GM19397 (cell line): ENCODE measurements around the gene SLC6A6.
"Not testable (repeated sequence)": the region's sequence is repeated elsewhere in the genome, so short reads cannot be mapped to it uniquely, and the experiment has no call there.

Experiments
- ATAC-seq: cut with Tn5 transposase; IDR thresholded peaks from one replicate; pipeline ENCODE4 v1.9.1; 2021; ENCODE audit warnings: mild to moderate bottlenecking, moderate library complexity; ENCODE audit not compliant: unreplicated experiment

Gene SLC6A6

DNA sequence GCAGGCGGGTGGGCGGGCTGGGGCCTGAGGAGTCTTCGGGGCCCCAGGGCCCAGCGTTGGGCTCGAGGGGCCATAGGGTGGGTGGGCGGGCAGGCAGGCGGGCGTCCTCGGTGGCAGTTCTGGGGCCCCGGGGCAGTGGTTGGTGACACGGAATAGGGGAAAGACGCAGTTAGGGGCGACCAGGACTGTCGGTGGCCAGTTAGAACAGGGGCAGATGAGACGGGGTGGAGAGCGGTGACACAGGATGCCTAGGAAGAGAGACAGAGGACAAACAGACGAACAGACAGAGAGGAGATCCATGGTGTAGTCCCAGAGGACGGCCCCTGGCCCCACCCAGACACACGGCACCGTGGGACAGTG lies 101.3 kb downstream of the SLC6A6 start:
- no peak for ATAC-seq

DNA sequence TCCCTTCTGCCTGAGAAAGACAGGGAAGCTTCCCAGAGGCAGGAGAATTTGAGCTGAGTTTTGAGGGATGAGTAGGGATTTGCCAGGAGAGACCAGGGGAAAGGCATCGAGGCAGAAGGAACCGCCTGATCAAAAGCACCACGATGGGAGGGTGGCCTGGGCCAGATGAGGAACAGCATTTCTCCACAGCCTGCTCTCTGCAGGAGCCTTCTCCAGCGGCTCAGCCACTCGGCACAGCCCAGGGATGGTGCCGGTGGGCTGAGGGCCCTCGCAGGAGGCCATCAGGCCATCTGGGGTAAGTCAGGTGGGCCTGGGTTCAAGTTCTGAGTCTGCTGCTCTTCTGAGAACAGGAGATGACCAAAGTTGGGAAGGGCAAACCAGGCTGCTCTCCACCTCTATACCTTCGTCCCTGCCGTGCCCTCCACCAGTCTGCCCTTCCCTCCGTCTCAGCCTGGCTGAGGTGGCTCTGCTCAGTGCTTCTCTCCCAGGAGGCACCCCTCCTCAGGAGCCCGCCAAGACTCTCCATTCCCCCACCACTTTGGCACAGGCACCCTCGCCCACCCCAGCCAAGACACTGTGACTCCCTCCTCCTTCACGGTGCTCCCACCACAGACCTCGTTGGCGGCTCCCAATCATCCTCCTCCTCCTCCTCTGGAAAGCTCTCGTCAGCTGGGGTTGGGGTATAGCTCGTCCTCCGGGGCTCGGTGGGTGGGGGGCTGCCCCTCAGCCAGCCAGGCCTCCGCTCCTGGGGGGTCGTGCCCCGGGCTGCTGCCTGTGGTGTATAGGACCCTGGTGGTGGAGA lies 102.8 kb downstream of the SLC6A6 start:
- ATAC-seq = no peak

- no peak for ATAC-seq
These were observed 103.5 kb downstream of the SLC6A6 start for GRCh38 chr3:14505803-14506500.

DNA sequence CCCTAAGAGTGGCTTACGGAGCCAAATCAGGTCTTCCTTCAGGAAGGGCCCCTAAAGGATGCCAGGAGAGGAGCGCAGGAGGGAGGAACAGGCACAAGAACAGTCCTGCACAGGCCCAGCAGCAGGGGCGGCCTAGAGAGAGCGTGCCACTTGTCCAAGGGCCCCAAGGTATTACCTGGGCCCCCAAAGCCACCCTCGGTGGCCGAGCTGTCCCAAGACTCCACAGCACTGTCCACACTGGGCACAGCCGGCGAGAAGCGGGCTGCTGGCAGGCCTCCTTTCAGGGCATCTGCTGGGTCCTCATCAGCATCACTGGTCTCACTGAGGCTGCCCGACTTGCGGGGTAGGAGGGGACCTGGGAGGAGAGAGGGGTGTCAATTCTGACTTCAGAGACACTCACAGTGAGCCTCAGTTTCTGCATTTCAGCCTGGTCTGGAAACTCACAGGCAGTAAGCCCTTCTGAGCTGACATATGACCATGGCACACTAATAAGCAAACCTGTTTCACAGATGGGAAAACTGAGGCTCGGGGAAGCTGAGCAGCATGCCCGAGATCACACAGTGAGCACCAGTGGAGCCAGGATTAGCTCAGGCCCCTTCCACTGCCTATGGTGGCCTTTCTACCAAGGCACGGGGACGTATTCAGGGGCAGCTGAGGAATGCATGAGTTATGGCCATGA lies 104.4 kb downstream of the SLC6A6 start:
- ATAC-seq = no peak

DNA sequence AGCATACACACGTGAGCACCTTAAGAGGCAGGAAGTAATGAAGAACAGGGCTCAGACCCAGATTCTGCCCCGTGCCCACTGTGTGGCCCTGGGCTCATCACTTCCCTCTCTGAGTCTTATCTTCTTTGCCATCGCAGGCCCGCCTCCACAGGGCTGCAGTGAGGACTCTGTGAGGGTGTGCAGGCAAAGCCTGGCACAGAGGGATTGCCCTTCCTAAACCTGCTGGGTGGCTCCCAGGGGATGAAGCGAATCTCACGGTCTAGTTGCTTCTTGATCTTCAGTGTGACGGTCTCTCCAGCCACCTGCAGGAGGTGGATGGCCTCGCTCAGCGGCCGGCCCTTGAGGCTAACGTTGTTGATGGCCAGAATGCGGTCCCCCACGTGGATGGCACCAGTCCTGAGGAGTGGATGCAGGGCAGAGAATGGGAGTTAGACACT lies 104.9 kb downstream of the SLC6A6 start:
- ATAC-seq = no peak

- ATAC-seq = no peak
These were observed 105.5 kb downstream of the SLC6A6 start for GRCh38 chr3:14507757-14508504.

- no peak for ATAC-seq
These were observed 106.1 kb downstream of the SLC6A6 start for GRCh38 chr3:14508505-14508819.

DNA sequence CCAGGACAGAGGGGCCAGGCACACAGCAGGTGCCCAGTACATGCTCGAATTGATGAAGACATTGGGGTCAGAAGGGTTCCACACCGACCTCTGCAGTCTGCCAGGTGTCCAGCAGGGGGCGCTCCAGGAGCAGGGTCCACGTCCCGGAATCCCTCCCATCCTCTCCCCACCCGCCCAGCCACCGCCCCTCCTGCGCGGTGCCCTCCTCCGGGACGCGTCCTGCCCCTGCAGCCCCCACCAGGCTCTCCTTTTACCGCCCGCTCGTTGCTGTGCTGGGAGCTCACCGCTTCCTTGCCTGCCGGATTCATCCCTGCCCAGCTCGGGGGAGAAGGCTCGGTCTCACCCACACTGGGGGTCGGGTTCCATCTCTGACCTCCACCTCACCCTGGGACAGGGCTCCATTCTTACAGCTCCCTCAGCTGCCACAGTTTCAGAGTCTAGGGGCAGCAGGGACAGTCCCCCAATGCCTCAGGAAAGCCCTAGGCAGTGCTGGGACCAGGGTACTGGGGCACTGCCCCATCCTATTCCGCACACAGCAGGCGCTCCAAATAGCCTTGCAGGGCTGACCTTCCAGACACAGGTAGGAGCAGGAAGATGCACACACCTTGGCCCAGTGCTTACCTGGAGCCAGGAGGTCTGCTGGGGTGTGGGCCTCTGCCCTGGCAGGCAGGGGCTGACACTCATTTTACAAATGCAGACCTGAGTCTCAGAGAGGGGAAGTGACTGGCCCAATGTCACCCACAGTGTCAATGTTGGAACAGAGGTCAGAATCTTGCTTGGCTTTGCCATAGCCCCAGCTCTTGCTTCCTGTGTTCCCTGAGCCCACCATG lies 106.8 kb downstream of the SLC6A6 start:
- ATAC-seq = no peak

DNA sequence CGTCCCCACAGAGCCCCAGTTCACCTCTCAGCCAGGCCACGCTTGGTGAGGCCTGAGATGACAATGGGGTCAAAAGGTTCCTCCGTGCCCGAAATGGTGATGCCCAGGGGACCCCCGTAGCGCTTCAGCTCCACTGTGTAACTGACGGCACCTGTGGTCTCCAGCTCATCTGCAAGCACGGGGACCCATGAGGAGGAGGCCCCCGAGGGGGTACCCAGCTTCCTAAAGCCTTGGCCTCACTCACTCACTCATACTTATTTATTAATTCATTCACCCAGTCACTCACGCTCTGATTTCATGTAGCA lies 107.3 kb downstream of the SLC6A6 start:
- no peak for ATAC-seq

DNA sequence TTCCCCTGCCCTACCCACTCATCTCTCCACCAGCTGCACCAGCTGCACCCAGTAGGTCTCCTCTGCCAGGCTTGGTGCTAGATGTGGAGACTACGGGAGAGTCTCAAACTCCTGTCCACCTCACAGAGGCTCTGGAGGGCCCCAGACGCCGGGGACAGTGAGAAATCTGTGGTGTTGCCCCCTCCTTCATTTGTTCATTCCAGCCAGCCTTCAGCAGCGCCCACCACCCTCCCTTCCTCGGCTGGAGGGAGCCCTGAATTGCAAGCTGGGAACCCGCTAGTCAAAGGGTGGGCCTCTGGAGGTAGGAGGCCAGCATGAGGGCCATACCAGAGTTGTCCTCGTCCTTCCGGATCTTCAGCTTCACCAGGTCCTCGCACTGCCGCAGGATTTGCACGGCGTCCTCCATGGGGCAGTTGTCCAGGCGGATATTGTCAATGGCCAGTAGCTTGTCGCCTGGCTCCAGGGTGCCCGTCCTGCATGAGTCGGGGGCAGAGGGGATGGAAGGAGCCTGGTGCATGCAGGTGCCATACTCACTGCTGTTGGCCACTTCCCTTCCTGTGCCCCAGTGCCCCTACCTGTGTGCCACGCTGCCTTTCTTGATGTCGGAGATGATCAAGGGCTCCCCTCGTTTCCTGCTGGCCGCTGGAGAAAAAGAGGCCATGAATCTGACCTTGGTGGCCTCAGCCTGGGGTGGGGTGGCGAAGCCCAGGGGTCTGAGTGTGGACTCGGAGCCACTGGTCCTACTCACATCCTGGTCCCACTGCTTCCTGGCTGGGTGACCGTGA lies 108.6 kb downstream of the SLC6A6 start:
- no peak for ATAC-seq

DNA sequence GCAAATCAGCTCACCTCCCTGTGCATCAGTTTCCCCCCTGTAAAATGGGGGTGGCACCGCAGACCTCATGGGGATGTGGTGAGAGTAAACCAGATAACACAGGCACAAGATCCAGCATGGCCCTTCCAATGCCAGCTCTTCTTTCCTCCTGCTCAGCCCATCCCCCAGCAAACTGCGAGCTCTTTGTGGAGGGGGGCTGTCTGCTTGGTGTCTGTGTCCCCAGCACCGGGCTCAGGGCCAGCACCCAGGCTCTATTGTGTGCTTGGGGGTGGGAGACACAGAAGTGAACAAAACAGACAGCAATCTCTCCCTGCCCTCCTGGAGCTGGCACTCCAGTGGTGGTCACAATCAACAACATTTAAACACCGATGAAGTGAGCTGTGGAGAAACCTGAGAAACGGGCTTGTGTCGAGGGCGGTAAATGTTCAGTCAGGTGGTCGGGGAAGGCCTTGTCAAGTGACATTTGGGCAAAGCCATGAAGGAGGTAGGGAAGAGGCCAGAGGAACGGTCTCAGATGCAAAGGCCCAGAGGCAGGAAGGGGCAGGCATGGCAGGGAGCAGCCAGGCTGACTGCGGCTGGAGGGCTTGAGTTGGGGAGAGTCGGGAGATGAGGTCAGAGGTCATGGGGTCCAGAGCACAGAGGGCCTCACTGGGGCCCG lies 109.3 kb downstream of the SLC6A6 start:
- no peak for ATAC-seq

DNA sequence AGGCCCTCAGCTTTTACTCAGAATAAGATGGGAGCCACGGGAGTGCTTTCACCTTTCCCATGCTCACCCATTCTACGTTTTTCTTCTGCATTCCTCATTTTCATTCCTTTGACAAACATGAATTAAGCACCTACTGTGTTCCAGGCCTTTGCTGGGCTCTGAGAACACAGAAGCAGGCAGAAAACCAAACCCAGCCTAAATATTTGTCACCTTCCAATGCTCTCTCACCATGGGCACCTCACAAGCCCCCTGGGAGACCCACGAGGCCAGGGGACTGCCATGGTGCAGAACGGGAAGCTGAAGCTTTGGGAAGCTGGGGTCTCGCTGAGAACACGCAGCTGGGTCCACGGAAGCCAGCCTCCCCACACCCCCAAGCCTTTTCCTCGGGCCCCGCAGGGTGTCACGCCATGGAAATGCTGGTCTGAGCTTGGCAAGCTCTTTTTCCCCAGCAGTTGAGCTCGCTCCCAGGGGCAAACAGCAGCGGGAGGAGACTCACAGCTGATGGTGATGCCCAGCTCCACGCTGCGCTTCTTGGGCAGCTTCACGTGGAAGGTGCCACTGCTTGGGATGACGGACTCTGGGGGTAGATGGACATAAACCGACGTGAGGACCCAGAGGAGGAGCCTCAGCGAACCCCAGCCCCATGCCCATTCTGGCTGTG lies 110.0 kb downstream of the SLC6A6 start:
- no peak for ATAC-seq

DNA sequence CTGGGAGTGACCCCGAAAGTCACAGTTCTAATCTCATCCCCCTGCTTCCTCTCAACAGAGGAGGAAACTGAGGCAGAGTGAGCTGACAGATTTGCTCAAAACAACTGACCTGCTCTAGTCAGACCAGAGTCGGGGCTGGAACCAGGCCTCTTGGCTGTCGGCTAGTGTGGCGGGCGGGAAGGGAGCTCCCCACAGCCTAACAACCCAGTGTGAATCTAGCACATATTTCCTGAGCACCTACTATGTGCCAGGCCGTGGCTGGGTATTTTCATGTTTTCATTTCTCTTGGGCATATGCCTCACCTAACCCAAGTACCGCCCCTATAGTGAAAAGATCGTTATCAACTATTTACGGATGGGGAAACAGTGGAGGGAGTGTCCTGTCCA lies 110.5 kb downstream of the SLC6A6 start:
- no peak for ATAC-seq

GRCh38 chr3:14513566-14514322 lies 111.3 kb downstream of the SLC6A6 start:
- no peak for ATAC-seq

DNA sequence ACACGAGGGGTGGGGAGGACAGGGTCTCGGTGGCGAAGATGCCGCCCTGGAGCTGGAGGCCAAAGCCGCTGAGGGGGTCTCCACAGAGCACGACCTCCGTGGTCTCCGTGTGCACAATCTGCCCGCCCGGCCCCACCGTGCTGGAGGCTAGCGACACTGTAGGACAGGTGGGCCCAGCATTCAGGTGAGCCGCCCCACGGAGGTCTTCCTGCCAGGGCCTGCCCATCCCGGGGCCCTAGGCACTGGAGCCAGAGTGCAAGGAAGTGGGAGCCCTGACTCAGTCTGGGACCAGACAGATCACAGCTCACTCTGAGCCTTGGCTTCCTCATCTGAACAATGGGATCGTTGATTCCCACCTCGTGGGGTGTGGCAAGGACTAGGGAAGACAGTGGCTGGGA lies 111.9 kb downstream of the SLC6A6 start:
- no peak for ATAC-seq

GRCh38 chr3:14515526-14515925 lies 113.1 kb downstream of the SLC6A6 start:
- ATAC-seq = not testable (repeated sequence)

DNA sequence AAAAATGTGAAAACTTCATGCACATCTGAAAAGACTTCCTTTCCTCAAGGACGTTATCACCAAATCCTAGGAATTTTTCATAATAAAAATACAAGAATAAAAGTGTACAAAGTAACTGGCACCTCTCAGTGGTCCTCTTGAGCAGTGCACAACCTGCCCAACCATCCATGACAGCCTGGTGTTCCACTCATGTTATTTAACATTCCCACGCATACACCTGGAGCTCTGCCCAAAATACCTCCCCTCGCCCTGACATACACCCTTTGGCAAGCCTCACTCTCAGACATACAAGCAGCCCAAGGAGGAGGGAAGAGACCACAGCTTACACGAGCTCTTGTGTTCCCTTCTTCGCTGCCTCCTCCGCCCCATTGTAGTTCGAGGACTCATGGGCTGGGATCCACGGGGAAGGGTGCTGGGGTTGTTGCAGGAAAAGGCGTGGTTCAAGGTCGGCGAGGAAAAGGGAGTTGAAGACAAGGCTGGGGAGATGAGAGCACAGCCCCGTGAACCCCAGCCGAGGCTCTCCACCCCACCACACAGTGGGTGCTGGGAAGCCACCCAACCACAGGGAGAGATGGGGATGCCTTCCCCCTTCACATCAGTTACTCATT lies 114.4 kb downstream of the SLC6A6 start:
- ATAC-seq = no peak
